PC-3 (cell line): Measurements from ENCODE around the gene TACC2. TPM values are rescaled to one million over a fixed set of nuclear protein-coding genes. Genes with fewer than 3 reads are reported as not detected.

Experiments
- ATAC-seq: fragments of 200-7000 bp; cut with Tn5 transposase; 2 replicates; pipeline ENCODE4 v1.9.1; 2020; ENCODE audit warnings: mild to moderate bottlenecking, moderate library complexity
- BruUV-seq: library from RNA; stranded (reverse); fragments of 400-500 nt; replicated peaks from 2 replicates; lab custom pipeline; 2021; lab: Mats Ljungman, UMichigan
- CTCF ChIA-PET: fragments of 300-600 bp; sonication (Branson Sonifier 250); formaldehyde crosslinking; loops from one replicate; lab custom pipeline; 2022; ENCODE audit warnings: antibody characterized with exemption; lab: Charles Lee
- POLR2A ChIA-PET: fragments of 300-600 bp; sonication (Branson Sonifier 250); formaldehyde crosslinking; loops from one replicate; lab custom pipeline; 2022; ENCODE audit warnings: antibody characterized with exemption; ENCODE audit not compliant: unreplicated experiment; lab: Charles Lee
- DNase-seq: peaks from one replicate; pipeline ENCODE4 v3.0.0-alpha.2; 2015
- H2AFZ ChIP-seq: fragments of 300-600 bp; sonication (generic); 2 replicates; pipeline ENCODE4 v1.6.0; 2016; ENCODE audit warnings: antibody characterized with exemption, low read length
- H3F3A ChIP-seq: fragments of 300-600 bp; sonication (generic); one replicate; pipeline ENCODE4 v1.6.0; 2017; ENCODE audit warnings: antibody characterized with exemption, low read length, control low read depth, mild to moderate bottlenecking; ENCODE audit not compliant: unreplicated experiment
- H3K27ac ChIP-seq: fragments of 300-600 bp; sonication (generic); 2 replicates; pipeline ENCODE4 v1.5.1; 2016; ENCODE audit warnings: mild to moderate bottlenecking, low read length
- H3K27me3 ChIP-seq: fragments of 300-600 bp; sonication (generic); 2 replicates; pipeline ENCODE4 v1.6.1; 2016; ENCODE audit warnings: low read length, mixed read lengths
- H3K36me3 ChIP-seq: fragments of 300-600 bp; sonication (generic); 2 replicates; pipeline ENCODE4 v1.6.1; 2016; ENCODE audit warnings: low read depth, mixed run types, low read length, mixed read lengths
- H3K4me1 ChIP-seq: fragments of 300-600 bp; sonication (generic); 2 replicates; pipeline ENCODE4 v1.5.1; 2016; ENCODE audit warnings: low read length; ENCODE audit not compliant: insufficient read depth
- H3K4me2 ChIP-seq: fragments of 300-600 bp; sonication (generic); 2 replicates; pipeline ENCODE4 v1.6.0; 2016; ENCODE audit warnings: low read length
- H3K4me3 ChIP-seq: fragments of 300-600 bp; sonication (generic); 2 replicates; pipeline ENCODE4 v1.5.1; 2016; ENCODE audit warnings: mild to moderate bottlenecking, low read length, mixed read lengths
- H3K79me2 ChIP-seq: fragments of 300-600 bp; sonication (generic); 2 replicates; pipeline ENCODE4 v1.6.1; 2017; ENCODE audit warnings: low read length, mixed read lengths
- H3K9ac ChIP-seq: fragments of 300-600 bp; sonication (generic); 2 replicates; pipeline ENCODE4 v1.6.0; 2016; ENCODE audit warnings: mild to moderate bottlenecking, low read length
- H3K9me2 ChIP-seq: fragments of 300-600 bp; sonication (generic); replicated peaks from 2 replicates; pipeline ENCODE4 v1.6.1; 2016; ENCODE audit warnings: mixed run types, low read length, mixed read lengths
- H3K9me3 ChIP-seq: fragments of 300-600 bp; sonication (generic); 2 replicates; pipeline ENCODE4 v1.6.1; 2016; ENCODE audit warnings: low read length, mixed read lengths
- H4K20me1 ChIP-seq: fragments of 300-600 bp; sonication (generic); 2 replicates; pipeline ENCODE4 v1.6.1; 2016; ENCODE audit warnings: low read length, mixed read lengths
- CTCF ChIP-seq: fragments of 300-600 bp; sonication (generic); conservative IDR thresholded peaks from 2 replicates; pipeline ENCODE4 v1.5.1; 2017; ENCODE audit warnings: antibody characterized with exemption, low read depth, mild to moderate bottlenecking, low read length
- EZH2 ChIP-seq: fragments of 300-600 bp; sonication (generic); IDR thresholded peaks from one replicate; pipeline ENCODE4 v1.6.1; 2017; ENCODE audit warnings: antibody characterized with exemption, mild to moderate bottlenecking, low read length; ENCODE audit not compliant: unreplicated experiment
- EZH2phosphoT487 ChIP-seq: fragments of 300-600 bp; sonication (generic); IDR thresholded peaks from 2 replicates; pipeline ENCODE4 v1.6.1; 2018; ENCODE audit warnings: mild to moderate bottlenecking, antibody characterized with exemption, low read length, borderline replicate concordance
- intact Hi-C: fragments of 100-400 bp; cut with micrococcal nuclease; formaldehyde crosslinking; loops from 2 replicates; pipeline ENCODE4 v1.9.0; 2023
- total RNA-seq: library from RNA; depleted of rRNA; stranded (reverse); fragments of >200 nt; gene quantifications from 2 replicates; pipeline ENCODE4 v1.2.3, GENCODE V29; 2014

The TACC2 gene
- total RNA-seq, 1 experiment from 2014 or later = 31.7 TPM

DNA sequence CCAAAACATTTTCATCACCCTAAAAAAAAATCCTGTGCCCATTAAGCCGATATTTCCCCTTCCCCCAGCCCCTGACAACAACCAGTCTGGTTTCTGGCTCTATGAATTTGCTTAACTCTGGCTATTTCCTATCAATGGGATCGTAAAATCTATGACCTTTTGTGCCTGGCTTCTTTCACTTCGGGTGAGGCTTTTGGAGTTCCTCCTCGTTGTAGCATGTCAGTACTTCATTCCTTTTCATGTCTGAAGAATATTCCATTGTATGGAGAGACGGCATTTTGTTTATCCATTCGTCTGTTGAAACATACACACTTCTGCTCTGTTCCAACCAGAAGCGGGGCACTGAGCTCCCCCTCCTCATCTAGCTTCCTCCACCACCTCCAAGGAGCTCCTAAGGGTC lies 29.5 kb downstream of the TACC2 start:
- no peaks in the 10 kb centered on the region for H3K79me2 ChIP-seq
- peak overlapping the region; percentile 72 for H3K9ac ChIP-seq
- peaks cover 26% of the 10 kb centered on the region for H3K4me1 ChIP-seq
- DNase-seq (no peak), ATAC-seq (peak; percentile 5; the same call in 1 of the 2 replicates)
- intact Hi-C loops = no loop called here
- no peaks in the 10 kb centered on the region for H3K27me3 ChIP-seq
- peak overlapping the region; percentile 67 for H3K4me3 ChIP-seq
- peak overlapping the region; percentile 73 for H3K4me2 ChIP-seq
- ChIA-PET CTCF (no interaction called here), POLR2A (no interaction called here)
- TF ChIP-seq EZH2phosphoT487 (no peak), EZH2 (no peak), CTCF (no peak)
- no peaks in the 10 kb centered on the region for H3K9me2 ChIP-seq
- H3K36me3 ChIP-seq = no peaks in the 10 kb centered on the region
- H2AFZ ChIP-seq = peak overlapping the region; percentile 78
- BruUV-seq = TSS peak; percentile 75
- no peaks in the 10 kb centered on the region for H4K20me1 ChIP-seq
- no peaks in the 10 kb centered on the region for H3K9me3 ChIP-seq
- peak overlapping the region; percentile 79 for H3K27ac ChIP-seq
- no peaks in the 10 kb centered on the region for H3F3A ChIP-seq

- DNase-seq (peak; percentile 50), ATAC-seq (peak; percentile 72)
- ChIA-PET CTCF (no interaction called here), POLR2A (interaction anchor here (0.6 kb wide), 1 partner anchor 123 kb away, joined by 4 read pairs; no protein-coding TSS in a partner anchor)
- Histone ChIP-seq H3K79me2 (no peaks in the 10 kb centered on the region), H3K27me3 (no peaks in the 10 kb centered on the region), H3K4me2 (peak overlapping the region; percentile 73), H3F3A (no peaks in the 10 kb centered on the region), H3K36me3 (no peaks in the 10 kb centered on the region), H3K9ac (peak overlapping the region; percentile 72), H4K20me1 (no peaks in the 10 kb centered on the region), H2AFZ (peak overlapping the region; percentile 78), H3K9me2 (no peaks in the 10 kb centered on the region), H3K27ac (peak overlapping the region; percentile 79), H3K9me3 (no peaks in the 10 kb centered on the region), H3K4me3 (peak overlapping the region; percentile 67), H3K4me1 (peaks cover 26% of the 10 kb centered on the region)
- TF ChIP-seq EZH2phosphoT487 = no peak
- no peak for TF ChIP-seq CTCF
- TF ChIP-seq EZH2 = no peak
- intact Hi-C loops = no loop called here
- no TSS peak for BruUV-seq
These were observed 30.0 kb downstream of the TACC2 start for GRCh38 chr10:122018951-122019413.

DNA sequence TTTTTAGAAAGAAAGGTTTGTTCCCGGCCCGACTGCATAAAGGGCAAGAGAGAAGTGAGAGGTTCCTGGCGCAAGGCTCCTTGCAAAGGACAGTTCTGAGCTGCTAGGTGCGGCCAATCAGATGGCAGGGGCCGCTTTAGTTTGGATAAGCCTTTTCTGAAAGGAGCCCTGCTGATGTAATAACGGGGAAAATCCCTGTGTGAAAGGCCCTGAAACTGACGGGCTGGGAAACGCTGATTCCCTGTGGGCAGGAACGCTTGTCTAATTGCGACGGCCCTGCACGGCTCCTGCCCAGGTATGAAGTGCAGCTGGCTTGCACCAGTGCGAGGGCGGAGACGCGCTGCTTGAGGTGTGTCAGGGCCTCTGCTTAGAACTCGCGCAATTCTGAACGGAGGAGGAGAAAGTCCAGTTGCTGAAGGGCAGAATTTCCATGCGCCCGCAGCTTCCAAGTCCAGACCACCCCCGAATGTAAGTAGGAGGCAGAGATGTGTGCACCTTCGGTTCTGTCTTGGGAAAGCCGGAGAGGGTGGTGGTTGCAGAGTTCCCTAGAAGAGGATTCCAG lies 30.5 kb downstream of the TACC2 start:
- ATAC-seq (peak; percentile 82), DNase-seq (peak; percentile 60)
- Histone ChIP-seq H3K36me3 (no peaks in the 10 kb centered on the region), H3K4me3 (peak overlapping the region; percentile 67), H3K79me2 (no peaks in the 10 kb centered on the region), H3K27me3 (no peaks in the 10 kb centered on the region), H4K20me1 (no peaks in the 10 kb centered on the region), H3K9ac (peak overlapping the region; percentile 72), H3K4me1 (peaks cover 26% of the 10 kb centered on the region), H3K9me3 (no peaks in the 10 kb centered on the region), H3K27ac (peak overlapping the region; percentile 79), H3K4me2 (peak overlapping the region; percentile 73), H2AFZ (peak overlapping the region; percentile 78), H3K9me2 (no peaks in the 10 kb centered on the region), H3F3A (no peaks in the 10 kb centered on the region)
- TF ChIP-seq EZH2 (no peak), EZH2phosphoT487 (no peak), CTCF (no peak)
- ChIA-PET CTCF (no interaction called here), POLR2A (interaction anchor here (0.6 kb wide), 1 partner anchor 122 kb away, joined by 4 read pairs; no protein-coding TSS in a partner anchor)
- intact Hi-C loops = no loop called here
- no TSS peak for BruUV-seq
